ENCODE data around the gene PTPN7.

GRCh38 chr1:202110977-202111376 is 49.4 kb downstream of the PTPN7 start:
- TF ChIP-seq EZH2 (IDR thresholded peaks at IDR 0.05; ENCODE audit: borderline replicate concordance, low read depth, low read length, poor library complexity, severe bottlenecking), result no peak
- no peak for TF ChIP-seq CTCF (conservative IDR thresholded peaks at IDR 0.05; ENCODE audit: low read depth, low read length)
